HG03175 (cell line): ENCODE data around the gene LNX2.
A peak's percentile ranks its signal among the peaks of the same experiment; 100 is the strongest.
"Not testable (repeated sequence)": the region's sequence is repeated elsewhere in the genome, so short reads cannot be mapped to it uniquely, and the experiment has no call there.

Source experiments
- ATAC-seq: cut with Tn5 transposase; IDR thresholded peaks from one replicate; pipeline ENCODE4 v1.9.1; 2021; ENCODE audit warnings: mild to moderate bottlenecking, moderate library complexity; ENCODE audit not compliant: unreplicated experiment

The LNX2 gene

DNA sequence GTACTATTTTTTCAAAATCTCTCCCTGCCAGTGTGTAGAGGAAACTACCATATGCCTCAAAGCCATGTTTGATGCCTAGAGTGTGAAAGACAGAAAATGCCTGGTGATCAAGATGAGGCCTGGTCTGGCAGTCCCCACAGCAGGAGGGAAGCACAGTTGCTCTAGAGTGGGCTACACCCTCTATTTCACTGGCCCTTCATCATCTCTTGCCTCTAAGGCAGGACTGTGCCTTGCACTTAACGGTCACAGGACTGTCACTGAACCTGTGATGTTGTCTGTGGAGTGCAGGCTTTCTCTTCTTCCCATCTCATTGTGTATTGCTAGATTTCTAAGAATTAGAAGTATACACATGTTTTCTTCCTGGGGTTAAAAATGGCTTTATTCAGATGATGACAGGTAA, 17.7 kb upstream of the LNX2 start:
- no peak for ATAC-seq

- ATAC-seq, result no peak
These were observed 16.9 kb upstream of the LNX2 start for GRCh38 chr13:27637289-27637626.

DNA sequence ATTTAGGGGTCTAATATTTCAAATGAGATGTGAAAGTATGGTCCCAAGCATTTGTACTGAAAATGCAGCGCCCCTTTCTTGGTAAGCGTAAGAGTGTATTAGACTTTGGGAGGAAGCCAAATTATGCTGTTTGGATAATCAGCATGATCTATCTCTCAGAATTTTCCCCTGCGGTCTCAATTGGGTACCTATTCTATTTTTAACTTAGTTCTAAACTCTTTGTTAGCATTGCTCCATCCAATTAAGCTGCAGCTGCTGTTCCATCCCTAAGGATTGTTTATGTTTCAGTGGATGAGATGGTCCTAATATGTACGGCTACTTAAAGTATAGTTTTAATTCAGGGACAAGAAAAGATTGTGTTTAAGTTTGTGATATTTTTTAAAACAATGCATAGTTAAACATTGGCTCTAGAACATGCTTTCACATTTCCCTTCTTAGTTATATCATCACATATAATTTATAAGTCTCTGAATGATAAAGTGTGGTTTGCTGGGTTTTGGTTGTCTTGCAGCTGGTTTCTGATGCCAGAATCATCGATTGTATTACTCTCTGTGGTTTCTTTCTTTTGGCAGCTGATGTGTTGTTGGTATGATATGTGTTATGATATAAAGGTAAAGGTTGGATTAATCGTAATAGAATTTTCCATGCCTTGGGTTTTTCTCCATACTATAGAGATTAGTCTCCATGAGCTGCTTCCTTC, 16.4 kb upstream of the LNX2 start:
- no peak for ATAC-seq

GRCh38 chr13:27635266-27635665, 14.9 kb upstream of the LNX2 start:
- no peak for ATAC-seq

GRCh38 chr13:27634791-27635190, 14.5 kb upstream of the LNX2 start:
- ATAC-seq, result no peak

- no peak for ATAC-seq
These were observed 13.9 kb upstream of the LNX2 start for GRCh38 chr13:27634231-27634630.

GRCh38 chr13:27632648-27633047, 12.3 kb upstream of the LNX2 start:
- no peak for ATAC-seq

DNA sequence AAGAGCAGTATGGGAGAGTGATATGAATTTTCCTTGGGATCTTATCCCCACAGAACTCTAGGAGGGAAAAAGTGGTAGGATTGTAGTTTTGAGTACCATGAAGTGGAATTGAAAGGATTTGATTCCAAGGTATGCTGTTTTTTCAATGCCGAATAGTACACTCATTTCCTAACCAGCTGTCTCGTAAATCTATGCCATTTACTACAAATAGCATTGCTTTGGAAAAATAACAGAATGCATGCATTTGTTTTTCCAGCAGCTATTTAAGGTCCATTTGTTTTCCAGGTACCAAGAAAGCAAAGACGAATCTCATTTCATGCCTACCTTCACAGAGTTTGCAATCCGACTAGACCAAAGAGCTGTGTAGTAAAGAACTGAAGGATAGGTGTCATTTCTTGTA, 11.9 kb upstream of the LNX2 start:
- ATAC-seq, result no peak

GRCh38 chr13:27631665-27632064, 11.3 kb upstream of the LNX2 start:
- no peak for ATAC-seq

- no peak for ATAC-seq
These were observed 10.8 kb upstream of the LNX2 start for GRCh38 chr13:27631156-27631555.

DNA sequence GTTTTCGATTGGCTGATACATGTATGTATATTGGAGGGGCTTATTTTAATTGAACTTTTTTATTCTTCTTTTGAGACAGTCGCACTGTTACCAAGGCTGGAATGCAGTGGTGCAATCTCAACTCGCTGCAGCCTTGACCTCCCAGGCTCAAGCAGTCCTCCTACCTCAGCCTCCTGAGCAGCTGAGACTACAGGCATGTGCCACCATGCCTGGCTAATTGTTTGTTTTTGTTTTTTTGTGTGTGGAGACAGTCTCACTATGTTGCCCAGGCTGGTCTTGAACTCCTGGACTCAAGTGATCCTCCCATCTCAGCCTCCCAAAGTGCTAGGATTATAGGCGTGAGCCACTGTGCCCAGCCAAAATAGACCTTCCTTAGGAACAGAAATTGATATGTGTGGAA, 8.4 kb upstream of the LNX2 start:
- ATAC-seq, result not testable (repeated sequence)

DNA sequence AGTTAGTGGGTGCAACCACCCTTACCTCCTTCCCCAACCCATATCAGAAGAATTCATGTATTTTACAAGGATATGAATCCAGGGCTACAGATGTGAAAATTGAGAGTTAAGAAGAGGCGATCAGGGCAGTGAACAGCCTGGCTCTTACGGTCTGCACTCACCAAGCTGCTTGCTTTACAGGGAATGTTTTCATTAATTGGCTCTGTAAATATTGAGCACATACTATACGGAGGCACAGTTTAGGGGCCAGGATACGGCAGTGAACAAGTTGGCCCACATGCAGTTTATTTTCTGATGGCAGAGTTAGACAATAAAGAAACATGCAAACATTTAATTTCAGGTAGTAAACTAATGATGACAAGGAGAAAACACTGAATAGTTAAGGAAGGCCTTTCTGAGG, 7.8 kb upstream of the LNX2 start:
- ATAC-seq, result no peak

- ATAC-seq, result no peak
These were observed 7.1 kb upstream of the LNX2 start for GRCh38 chr13:27627380-27627779.

- no peak for ATAC-seq
These were observed 5.5 kb upstream of the LNX2 start for GRCh38 chr13:27625839-27626238.

- ATAC-seq, result no peak
These were observed 3.7 kb upstream of the LNX2 start for GRCh38 chr13:27624071-27624470.

DNA sequence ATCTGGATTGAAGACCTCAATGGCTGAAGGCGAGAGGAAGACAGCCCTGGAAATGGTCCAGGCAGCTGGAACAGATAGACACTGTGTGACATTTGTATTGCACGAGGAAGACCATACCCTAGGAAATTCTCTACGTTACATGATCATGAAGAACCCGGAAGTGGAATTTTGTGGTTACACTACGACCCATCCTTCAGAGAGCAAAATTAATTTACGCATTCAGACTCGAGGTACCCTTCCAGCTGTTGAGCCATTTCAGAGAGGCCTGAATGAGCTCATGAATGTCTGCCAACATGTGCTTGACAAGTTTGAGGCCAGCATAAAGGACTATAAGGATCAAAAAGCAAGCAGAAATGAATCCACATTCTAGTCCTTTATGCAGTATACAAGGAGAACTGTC, 2.6 kb upstream of the LNX2 start:
- ATAC-seq, result no peak

GRCh38 chr13:27622102-27622820, 1.9 kb upstream of the LNX2 start:
- ATAC-seq, result no peak

- ATAC-seq, result peak; percentile 56
These were observed 1.2 kb upstream of the LNX2 start, which contains the start of gene POLR1D for GRCh38 chr13:27621366-27622101. TSS of gene POLR1D (plus strand) at chr13:27621892. CDS start at chr13:27621984, 92 bp downstream.

DNA sequence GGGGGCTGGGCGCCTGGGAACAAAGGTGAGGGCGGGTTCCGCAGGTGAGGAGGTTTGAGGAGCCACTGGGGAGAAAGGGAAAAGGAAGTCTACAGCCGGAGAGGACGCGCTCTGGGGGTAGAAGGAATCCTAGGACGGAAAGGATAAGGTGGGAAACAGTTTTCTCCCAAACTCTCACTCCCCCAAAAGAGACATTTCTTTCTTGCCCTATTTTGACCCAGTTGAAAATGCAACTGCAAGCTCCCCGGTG, 712 bp upstream of the LNX2 start:
- no peak for ATAC-seq

DNA sequence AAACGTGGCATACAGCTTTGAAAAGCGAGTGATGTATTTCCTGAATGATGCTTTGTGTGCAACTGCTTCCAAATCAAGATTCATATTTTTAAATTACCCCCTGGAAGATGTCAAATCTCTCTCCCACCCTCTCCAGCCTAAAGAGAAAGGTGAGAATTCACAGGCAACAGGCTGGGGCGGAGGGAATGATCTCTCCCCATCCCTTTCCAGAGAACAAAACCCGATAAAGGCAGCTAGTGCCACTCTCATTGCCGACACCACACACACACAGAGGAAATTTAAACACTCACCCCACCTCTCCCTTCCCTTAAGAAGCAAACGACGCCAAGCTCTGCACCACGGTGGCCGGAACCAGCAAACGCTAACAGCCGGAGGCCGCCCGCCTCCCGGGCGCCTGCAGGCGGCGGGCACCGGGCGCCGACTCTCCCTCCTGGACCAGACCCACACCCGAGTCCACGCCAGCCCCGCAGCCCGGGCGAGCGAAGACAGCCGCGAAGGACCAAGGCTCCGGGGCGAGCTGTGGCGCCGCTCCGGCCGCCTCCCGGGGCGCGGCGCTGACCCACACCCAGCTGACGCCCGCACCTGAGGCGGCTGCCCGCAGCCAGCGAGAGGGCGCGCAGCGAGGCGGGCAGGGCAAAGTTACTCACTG, 477 bp downstream of the LNX2 start:
- ATAC-seq, result peak; percentile 31

GRCh38 chr13:27619093-27619727, 1.1 kb downstream of the LNX2 start:
- ATAC-seq, result no peak
